ENCODE measurements around the gene MKRN2. TPM values are rescaled to one million over a fixed set of nuclear protein-coding genes. Genes with fewer than 3 reads are reported as not detected.

MKRN2 gene
- total RNA-seq, 6 experiments from 2014 or later: 8.8 to 12.8 (median 10.9) TPM

GRCh38 chr3:12585181-12585580 is 28.3 kb downstream of the MKRN2 start:
- TF ChIP-seq CTCF (IDR thresholded peaks at IDR 0.05): no peak
- TF ChIP-seq POLR2A (IDR thresholded peaks at IDR 0.05): no peak
- no peak overlapping the region for H3K27ac ChIP-seq
- no peak for ATAC-seq
- intact Hi-C loops (cut with DNase I): no loop called here
- DNase-seq: no peak
- peaks cover 0 to 12% (median 5%) of the 10 kb centered on the region in 4 donors for H3K4me1 ChIP-seq
- H3K36me3 ChIP-seq: peaks cover 11 to 73% (median 35%) of the 10 kb centered on the region in 4 donors
- H3K4me3 ChIP-seq: no peak overlapping the region
- no peaks in the 10 kb centered on the region for H3K27me3 ChIP-seq
- no peaks in the 10 kb centered on the region for H3K9me3 ChIP-seq
- WGBS (ENCODE audit: insufficient coverage, low coverage, low lambda C conversion rate, missing lambda C conversion rate): 90% methylated on average over 2 of the region's 3 CpGs

DNA sequence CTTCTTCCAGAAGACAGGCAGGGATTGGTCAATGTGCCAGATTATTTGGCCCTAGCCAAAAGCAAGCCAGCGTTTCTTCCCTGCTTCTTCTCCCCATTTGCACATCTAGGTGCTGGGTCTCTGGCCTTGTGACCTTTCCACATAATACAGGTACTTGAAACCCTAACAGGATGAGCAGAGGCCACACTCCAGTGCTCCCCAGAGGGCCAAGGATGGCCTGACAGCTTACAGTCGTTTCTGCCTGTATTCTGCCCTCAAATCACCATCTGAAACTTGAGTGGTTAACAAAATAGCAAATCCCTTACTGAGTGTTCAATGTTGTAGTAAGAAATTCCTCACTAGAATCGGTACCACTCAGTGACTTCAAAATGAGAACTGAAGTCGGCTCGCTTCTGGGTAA is 29.1 kb downstream of the MKRN2 start:
- ATAC-seq (no peak), DNase-seq (no peak)
- intact Hi-C loops (cut with DNase I): no loop called here
- peaks cover 0 to 12% (median 5%) of the 10 kb centered on the region in 4 donors for H3K4me1 ChIP-seq
- no peak overlapping the region for H3K4me3 ChIP-seq
- no peaks in the 10 kb centered on the region for H3K27me3 ChIP-seq
- H3K27ac ChIP-seq: no peak overlapping the region
- H3K9me3 ChIP-seq: no peaks in the 10 kb centered on the region
- 61% methylated on average over 5 of the region's 5 CpGs for WGBS (ENCODE audit: insufficient coverage, low coverage, low lambda C conversion rate, missing lambda C conversion rate)
- TF ChIP-seq CTCF (IDR thresholded peaks at IDR 0.05) (no peak), POLR2A (IDR thresholded peaks at IDR 0.05) (no peak)
- peaks cover 11 to 79% (median 40%) of the 10 kb centered on the region in 4 donors for H3K36me3 ChIP-seq

- no peak for ATAC-seq
- Histone ChIP-seq H3K36me3 (peaks cover 11 to 81% (median 43%) of the 10 kb centered on the region in 4 donors), H3K9me3 (no peaks in the 10 kb centered on the region), H3K27me3 (no peaks in the 10 kb centered on the region), H3K4me3 (no peak overlapping the region), H3K27ac (no peak overlapping the region), H3K4me1 (peaks cover 0 to 12% (median 5%) of the 10 kb centered on the region in 4 donors)
- 86% methylated on average over 3 of the region's 3 CpGs for WGBS (ENCODE audit: insufficient coverage, low coverage, low lambda C conversion rate, missing lambda C conversion rate)
- TF ChIP-seq CTCF (IDR thresholded peaks at IDR 0.05) (no peak), POLR2A (IDR thresholded peaks at IDR 0.05) (no peak)
- no peak for DNase-seq
- intact Hi-C loops (cut with DNase I): no loop called here
Observed at GRCh38 chr3:12586403-12586802, 29.5 kb downstream of the MKRN2 start.

DNA sequence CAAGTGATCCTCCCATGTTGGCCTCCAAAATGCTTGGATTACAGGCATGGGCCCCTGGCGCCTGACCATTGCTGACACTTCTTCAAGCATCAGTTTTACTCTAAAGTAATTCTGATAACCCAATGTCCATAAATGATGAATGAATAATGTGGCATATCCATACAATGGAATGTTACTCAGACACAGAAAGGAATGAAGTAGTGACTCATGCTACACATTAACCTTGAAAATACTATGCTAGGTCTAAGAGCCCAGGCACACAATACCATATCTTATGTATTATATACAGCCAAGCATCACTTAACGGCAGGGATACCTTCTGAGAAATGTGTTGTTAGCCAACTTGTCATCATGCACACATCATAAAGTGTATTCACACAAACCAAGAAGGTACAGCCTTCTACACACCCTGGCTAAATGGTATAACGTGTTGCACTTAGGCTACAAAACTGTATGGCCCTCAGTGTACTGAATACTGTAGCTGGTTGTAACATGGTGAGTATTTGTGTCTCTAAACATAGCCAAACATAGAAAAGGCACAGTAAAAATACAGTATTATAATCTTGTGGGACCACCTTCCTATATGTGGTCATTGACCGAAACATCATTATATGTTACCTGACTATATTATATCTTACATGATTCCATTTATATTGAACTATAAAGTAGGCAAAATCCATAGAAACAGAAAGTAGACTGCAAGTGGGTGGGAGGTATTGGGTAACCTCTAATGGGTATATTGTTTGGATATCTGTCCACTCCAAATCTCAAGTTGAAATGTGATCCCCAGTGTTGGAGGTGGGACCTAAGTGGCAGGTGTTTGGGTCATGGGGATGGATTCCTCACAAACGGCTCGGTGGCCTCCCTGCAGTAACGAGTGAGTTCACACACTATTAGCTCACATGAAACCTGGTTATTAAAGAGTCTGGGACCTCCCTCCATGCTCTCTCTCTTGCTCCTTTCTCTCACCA is 31.4 kb downstream of the MKRN2 start:
- Histone ChIP-seq H3K4me1 (peaks cover 0 to 8% (median 2%) of the 10 kb centered on the region in 4 donors), H3K4me3 (no peak overlapping the region), H3K36me3 (peaks cover 11 to 72% (median 32%) of the 10 kb centered on the region in 4 donors), H3K9me3 (no peaks in the 10 kb centered on the region), H3K27me3 (no peaks in the 10 kb centered on the region), H3K27ac (no peak overlapping the region)
- TF ChIP-seq POLR2A (IDR thresholded peaks at IDR 0.05) (no peak), CTCF (IDR thresholded peaks at IDR 0.05) (no peak)
- DNase-seq: no peak
- intact Hi-C loops (cut with DNase I): no loop called here
- no peak for ATAC-seq
- 90% methylated on average over 3 of the region's 7 CpGs for WGBS (ENCODE audit: insufficient coverage, low coverage, low lambda C conversion rate, missing lambda C conversion rate)

Data from right lobe of liver (tissue), 6 donors.